Renal cortical epithelial cell (primary cell): ENCODE measurements around the gene B4GALNT1. TPM values are rescaled to one million over a fixed set of nuclear protein-coding genes. Genes with fewer than 3 reads are reported as not detected.
A peak's percentile ranks its signal among the peaks of the same experiment; 100 is the strongest.

ENCODE experiments used
- DNase-seq: peaks from one replicate; pipeline ENCODE4 v3.0.0-alpha.2; 2011; ENCODE audit warnings: low read depth
- total RNA-seq: library from RNA; depleted of rRNA; stranded (reverse); fragments of >200 nt; gene quantifications from 2 replicates; pipeline ENCODE4 v1.2.3, GENCODE V29; 2014

The B4GALNT1 gene
- total RNA-seq, 1 donor from 2014 or later: 0.20 TPM

DNA sequence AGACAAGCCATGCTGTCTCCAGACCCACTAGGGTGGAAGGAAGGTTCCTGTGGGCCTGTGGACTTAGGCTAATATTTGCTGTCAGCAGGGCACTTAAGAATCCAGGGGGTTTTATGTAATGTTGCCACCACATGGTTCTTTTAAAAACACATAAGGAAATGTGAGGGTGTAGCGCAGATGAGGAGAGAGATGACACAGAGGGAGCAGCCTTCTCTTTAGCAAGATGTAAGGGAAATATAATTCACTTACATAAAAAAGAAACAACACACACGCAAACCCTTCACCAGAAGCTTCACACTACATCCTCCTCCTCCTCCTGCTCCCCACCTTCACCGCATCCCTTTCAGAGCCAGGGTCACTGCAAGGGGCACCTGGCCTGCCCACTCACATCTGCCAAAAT, 46.9 kb downstream of the B4GALNT1 start:
- no peak for DNase-seq

DNA sequence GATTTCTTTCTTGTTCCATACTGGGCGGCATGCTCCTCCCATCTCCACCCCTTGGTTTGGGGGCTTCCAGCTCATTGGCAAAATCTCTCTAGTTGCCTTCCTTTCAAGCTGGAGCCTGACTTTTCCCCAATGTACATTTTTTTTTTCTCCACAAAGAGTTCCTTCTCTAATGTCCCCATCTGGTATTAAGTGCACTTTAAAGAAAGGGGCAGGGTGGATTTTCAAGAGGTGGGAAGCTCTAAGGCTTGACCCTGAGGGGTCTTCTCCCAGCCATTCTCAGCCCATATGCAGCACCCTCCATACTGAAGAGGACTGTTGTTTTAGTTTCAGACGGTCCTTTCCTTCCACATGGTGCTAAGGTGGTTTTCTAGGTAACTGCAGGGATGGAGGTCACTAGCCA, 47.8 kb downstream of the B4GALNT1 start:
- no peak for DNase-seq

DNA sequence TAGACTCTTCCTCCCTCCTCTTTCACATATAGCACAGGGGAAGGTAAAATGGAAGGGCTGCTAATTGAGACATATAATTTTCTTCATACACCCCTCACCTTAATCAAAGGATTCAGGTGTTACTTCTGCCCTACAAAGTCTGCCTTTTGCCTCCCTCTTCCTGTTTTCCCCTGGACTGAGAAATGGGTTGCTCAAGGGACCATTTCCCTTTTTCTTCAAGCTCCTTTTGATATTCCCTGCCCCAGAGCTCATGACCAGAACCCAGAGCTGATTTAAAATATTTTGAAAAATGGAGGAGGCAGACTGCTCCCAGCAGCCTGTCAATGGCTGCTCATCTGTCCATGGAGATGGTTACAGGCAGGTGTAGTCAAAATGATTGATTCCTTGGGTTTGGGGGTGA, 48.3 kb downstream of the B4GALNT1 start:
- no peak for DNase-seq

GRCh38 chr12:57584050-57584449, 49.0 kb downstream of the B4GALNT1 start:
- DNase-seq: no peak

DNA sequence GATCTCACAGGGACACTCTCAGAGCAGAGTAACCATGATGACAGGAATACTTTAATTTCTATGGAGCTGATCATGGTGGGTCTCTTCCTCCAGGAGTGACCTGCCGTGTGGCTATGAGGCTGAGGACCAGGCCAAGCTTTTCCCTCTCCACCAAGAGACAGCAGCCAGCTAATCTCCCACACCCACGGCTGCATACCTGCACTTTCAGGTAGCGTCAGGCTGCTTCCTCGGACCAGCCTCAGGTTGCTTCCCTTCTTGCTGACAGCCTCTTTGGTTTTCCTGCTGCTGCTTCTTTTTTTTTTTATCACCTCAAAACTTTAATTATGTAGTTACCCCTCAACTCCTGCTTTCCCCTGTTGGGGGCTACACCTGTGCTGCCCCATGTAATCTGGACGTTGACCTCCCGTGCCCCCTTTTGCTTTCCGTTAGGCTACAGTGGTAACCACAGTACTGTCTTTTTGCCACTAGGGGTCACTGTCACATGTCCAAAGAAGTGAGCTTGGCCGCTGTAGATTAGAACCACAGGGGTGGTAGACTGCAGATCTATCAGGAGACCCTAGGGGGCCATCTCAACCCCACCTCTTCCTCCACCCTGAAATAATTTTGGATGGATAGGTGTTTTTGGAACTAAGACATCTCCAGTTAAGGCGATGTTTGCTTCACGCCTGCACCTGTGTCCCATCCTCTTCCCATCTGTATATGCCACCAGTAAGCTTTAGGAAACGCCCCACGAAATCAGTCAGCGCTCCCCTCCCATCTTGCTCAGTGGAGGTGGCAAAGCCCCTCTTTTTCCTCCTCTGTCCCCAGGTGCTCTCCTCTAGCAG, 49.8 kb downstream of the B4GALNT1 start:
- DNase-seq: peak; percentile 75

DNA sequence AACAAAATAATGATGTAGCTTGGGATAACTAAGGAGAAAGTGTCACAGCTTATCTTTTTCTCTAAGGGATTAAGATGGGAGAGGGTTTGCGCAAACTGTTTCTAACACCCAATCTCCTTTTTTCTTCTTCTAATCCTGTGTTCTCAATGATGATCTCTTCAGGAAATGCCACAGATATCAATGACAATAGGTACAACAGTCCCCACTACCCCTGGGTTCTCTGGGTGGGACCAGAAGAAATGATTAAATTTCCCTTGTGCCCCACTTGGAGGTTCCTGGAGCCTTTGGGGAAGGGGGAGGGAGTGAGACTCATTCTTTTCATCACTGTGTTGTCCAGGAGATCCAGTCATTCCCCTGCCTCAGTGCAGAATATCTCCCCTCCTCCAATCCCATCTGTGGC, 50.6 kb downstream of the B4GALNT1 start:
- DNase-seq: no peak

DNA sequence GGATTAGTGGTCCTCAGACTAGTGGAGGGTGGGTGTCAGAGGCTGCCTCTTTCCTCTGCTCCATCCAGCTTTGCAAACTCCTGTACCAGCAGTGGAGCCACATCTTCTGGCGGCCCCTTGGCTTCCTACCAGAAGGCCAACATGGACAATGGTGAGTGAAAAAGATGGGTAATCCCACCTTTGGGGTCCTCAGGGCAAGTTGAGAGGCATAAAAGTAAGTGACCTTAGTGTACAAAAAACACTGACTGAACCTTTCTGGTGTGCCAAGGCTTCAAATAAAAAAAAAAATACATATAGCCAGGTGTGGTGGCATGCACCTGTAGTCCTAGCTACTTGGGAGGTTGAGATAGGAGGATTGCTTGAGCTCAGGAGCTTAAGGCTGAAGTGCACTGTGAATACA, 51.2 kb downstream of the B4GALNT1 start:
- no peak for DNase-seq

DNA sequence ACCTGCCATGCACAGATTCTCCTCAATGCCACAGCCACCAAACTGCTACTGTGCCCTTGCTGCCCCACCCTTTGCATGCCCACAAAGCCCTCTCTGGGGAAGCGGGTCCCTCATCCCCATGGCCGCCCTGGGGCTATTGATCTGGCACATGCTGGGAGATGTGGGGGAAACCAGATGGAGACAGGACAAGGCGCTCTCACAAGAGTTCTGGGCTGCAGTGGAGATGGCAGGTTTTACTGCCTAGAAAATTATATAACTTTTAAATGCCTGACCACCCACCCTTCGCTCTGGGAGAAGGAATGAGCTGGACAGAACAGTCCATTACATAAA, 52.6 kb downstream of the B4GALNT1 start:
- DNase-seq: no peak

DNA sequence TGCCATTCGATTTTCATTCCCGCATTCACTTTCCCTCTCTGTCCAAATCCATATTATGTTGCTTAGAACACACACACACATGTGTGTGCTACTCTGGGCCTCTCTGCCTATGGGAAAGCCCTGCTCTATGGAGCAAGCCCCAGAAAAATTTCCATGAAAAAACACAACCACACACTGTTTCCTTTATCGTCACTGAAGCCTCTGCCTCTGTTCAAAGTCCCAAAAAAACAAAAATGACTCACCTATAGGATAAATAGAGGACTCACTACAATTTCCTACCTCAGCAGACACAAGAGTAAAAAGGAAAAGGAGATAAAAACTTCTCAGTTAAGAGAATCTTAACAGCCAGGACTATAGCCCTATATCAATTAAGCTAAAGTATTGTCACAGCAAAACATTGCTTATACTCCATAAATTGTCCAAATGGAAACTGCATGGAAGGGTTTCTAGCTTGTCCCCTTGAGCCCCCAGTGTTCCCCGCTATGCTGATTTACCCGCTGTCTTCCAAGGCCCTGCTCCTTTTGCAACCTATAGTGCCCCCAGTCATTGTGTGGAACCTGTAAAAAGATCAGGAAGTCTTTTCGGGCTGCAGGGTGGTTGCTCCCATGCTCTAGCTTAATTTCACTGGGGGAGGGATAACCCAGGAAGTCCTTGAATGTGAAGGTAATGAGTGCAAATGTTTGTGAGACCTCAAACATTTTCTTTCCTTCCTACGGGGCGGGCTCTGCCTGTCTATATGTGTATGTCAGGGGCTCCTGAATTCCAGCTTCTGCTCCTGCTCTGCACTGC, 53.1 kb downstream of the B4GALNT1 start:
- no peak for DNase-seq

GRCh38 chr12:57579011-57579410, 54.0 kb downstream of the B4GALNT1 start:
- DNase-seq: no peak

DNA sequence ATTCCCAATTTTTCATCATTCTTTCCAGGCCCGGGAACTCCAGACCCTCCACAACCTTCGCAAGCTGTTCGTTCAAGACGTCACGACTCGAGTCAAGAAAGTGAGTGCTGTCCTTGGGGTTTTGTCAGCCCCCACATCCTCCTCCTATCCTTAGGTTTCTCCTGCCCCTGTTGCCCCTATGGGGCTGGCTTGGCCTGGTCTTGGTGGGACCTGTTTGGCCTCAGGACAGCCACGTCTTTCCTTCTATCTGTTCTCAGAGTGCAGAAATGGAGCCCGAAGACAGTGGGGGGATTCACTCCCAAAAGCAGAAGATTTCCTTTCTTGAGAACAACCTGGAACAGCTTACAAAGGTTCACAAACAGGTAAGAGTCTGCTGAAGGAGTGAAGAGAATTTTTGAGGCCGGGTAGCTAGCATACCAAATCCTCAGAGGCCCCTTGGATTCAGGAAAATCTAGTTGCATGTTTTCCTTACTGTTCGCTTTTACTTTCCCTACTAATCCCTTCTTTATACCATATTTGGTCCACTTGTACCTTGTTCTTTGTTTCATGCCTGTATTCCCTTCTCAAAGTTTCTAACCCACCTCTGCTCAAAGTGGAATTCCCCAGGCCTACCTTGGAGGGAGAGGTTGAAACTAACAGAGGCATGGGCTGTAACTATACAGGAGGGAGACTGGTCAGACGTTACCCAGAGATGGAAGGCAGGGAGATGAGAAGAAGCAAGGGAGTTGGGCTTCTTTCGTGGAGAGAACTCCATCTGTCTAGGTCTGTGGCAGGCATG, 54.8 kb downstream of the B4GALNT1 start:
- DNase-seq: no peak

- DNase-seq: no peak
These were observed 56.3 kb downstream of the B4GALNT1 start for GRCh38 chr12:57576613-57577160.

Other genes with a start within 250 kb of the B4GALNT1 start
- gene R3HDM2, start 202.2 kb downstream of the B4GALNT1 start, total RNA-seq: 2.6 and 32.1 TPM in 2 replicates
- gene INHBC, start 198.4 kb downstream of the B4GALNT1 start, total RNA-seq: not detected in 2 replicates
- gene INHBE, start 177.9 kb downstream of the B4GALNT1 start, total RNA-seq: 1.0 and 3.1 TPM in 2 replicates
- 0.50 TPM in 1 of 2 replicates, not detected in the other for gene GLI1, start 173.4 kb downstream of the B4GALNT1 start, total RNA-seq
- not detected in 2 replicates for gene ARHGAP9, start 153.3 kb downstream of the B4GALNT1 start, total RNA-seq
- gene MARS1, start 145.1 kb downstream of the B4GALNT1 start, total RNA-seq: 131 and 134 TPM in 2 replicates
- 6.1 and 17.5 TPM in 2 replicates for gene DDIT3, start 112.7 kb downstream of the B4GALNT1 start, total RNA-seq
- gene MBD6, start 110.4 kb downstream of the B4GALNT1 start, total RNA-seq: 5.0 and 12.5 TPM in 2 replicates
- 123 and 212 TPM in 2 replicates for gene DCTN2, start 86.0 kb downstream of the B4GALNT1 start, total RNA-seq
- 0.35 and 2.5 TPM in 2 replicates for gene KIF5A, start 83.2 kb downstream of the B4GALNT1 start, total RNA-seq
- 43.5 and 77.8 TPM in 2 replicates for gene PIP4K2C, start 42.0 kb downstream of the B4GALNT1 start, total RNA-seq
- gene DTX3, start 28.4 kb downstream of the B4GALNT1 start, total RNA-seq: 5.9 and 19.6 TPM in 2 replicates
- 1.7 and 7.0 TPM in 2 replicates for gene ARHGEF25, start 21.8 kb downstream of the B4GALNT1 start, total RNA-seq
- gene OS9, start 60.9 kb upstream of the B4GALNT1 start, total RNA-seq: 186 and 325 TPM in 2 replicates
- gene AGAP2, start 105.5 kb upstream of the B4GALNT1 start, total RNA-seq: under 0.01 and 0.17 TPM in 2 replicates
- gene TSPAN31, start 111.8 kb upstream of the B4GALNT1 start, total RNA-seq: 64.0 and 105 TPM in 2 replicates
- gene CDK4, start 119.1 kb upstream of the B4GALNT1 start, total RNA-seq: 101 and 145 TPM in 2 replicates
- gene MARCHF9, start 121.9 kb upstream of the B4GALNT1 start, total RNA-seq: 3.1 and 8.5 TPM in 2 replicates
- gene CYP27B1, start 133.9 kb upstream of the B4GALNT1 start, total RNA-seq: 0.50 and 0.87 TPM in 2 replicates
- 6.1 and 6.4 TPM in 2 replicates for gene METTL1, start 138.9 kb upstream of the B4GALNT1 start, total RNA-seq
- 4.2 and 4.3 TPM in 2 replicates for gene EEF1AKMT3, start 139.4 kb upstream of the B4GALNT1 start, total RNA-seq
- gene TSFM, start 149.6 kb upstream of the B4GALNT1 start, total RNA-seq: 24.8 and 43.6 TPM in 2 replicates
- 1.9 and 2.8 TPM in 2 replicates for gene AVIL, start 185.5 kb upstream of the B4GALNT1 start, total RNA-seq
- gene CTDSP2, start 213.5 kb upstream of the B4GALNT1 start, total RNA-seq: 16.3 and 81.9 TPM in 2 replicates